AG08396 (cell line): ENCODE results near the gene CRIM1.

Experiments
- DNase-seq: peaks from one replicate; pipeline ENCODE4 v3.0.0; 2012; ENCODE audit warnings: low spot score, mixed read lengths

Gene CRIM1

GRCh38 chr2:36482576-36483214 lies 127.1 kb downstream of the CRIM1 start:
- peak; percentile 9 for DNase-seq

- DNase-seq = no peak
These were observed 127.7 kb downstream of the CRIM1 start for GRCh38 chr2:36483290-36483689.

GRCh38 chr2:36484454-36484853 lies 128.9 kb downstream of the CRIM1 start:
- no peak for DNase-seq

- peak; percentile 53 for DNase-seq
These were observed 129.9 kb downstream of the CRIM1 start for GRCh38 chr2:36485521-36485920.

- peak; percentile 20 for DNase-seq
These were observed 131.0 kb downstream of the CRIM1 start for GRCh38 chr2:36486521-36487044.

GRCh38 chr2:36487947-36488346 lies 132.4 kb downstream of the CRIM1 start:
- DNase-seq = no peak

- peak; percentile 33 for DNase-seq
These were observed 133.7 kb downstream of the CRIM1 start for GRCh38 chr2:36489281-36489680.

- DNase-seq = no peak
These were observed 135.2 kb downstream of the CRIM1 start for GRCh38 chr2:36490749-36491148.

- DNase-seq = no peak
These were observed 136.8 kb downstream of the CRIM1 start for GRCh38 chr2:36492216-36492945.

GRCh38 chr2:36493306-36493705 lies 137.7 kb downstream of the CRIM1 start:
- no peak for DNase-seq

GRCh38 chr2:36497570-36498163 lies 142.1 kb downstream of the CRIM1 start:
- DNase-seq = no peak

- no peak for DNase-seq
These were observed 143.7 kb downstream of the CRIM1 start for GRCh38 chr2:36499128-36499820.

- DNase-seq = no peak
These were observed 144.5 kb downstream of the CRIM1 start for GRCh38 chr2:36500072-36500471.

GRCh38 chr2:36502081-36502480 lies 146.5 kb downstream of the CRIM1 start:
- DNase-seq = no peak

GRCh38 chr2:36507408-36507812 lies 151.8 kb downstream of the CRIM1 start:
- peak; percentile 50 for DNase-seq

- no peak for DNase-seq
These were observed 153.5 kb downstream of the CRIM1 start for GRCh38 chr2:36509075-36509474.

GRCh38 chr2:36511858-36512603 lies 156.5 kb downstream of the CRIM1 start:
- DNase-seq = no peak

- no peak for DNase-seq
These were observed 157.1 kb downstream of the CRIM1 start for GRCh38 chr2:36512705-36513104.

GRCh38 chr2:36513661-36514060 lies 158.1 kb downstream of the CRIM1 start:
- no peak for DNase-seq

GRCh38 chr2:36515538-36515937 lies 160.0 kb downstream of the CRIM1 start:
- DNase-seq = no peak

- peak; percentile 54 for DNase-seq
These were observed 160.7 kb downstream of the CRIM1 start for GRCh38 chr2:36516136-36516870.
